Measurements from ENCODE around the gene HMG20B. TPM values are rescaled to one million over a fixed set of nuclear protein-coding genes. Genes with fewer than 3 reads are reported as not detected.

HMG20B gene
- total RNA-seq, 1 experiment from 2014 or later = 146 TPM

DNA sequence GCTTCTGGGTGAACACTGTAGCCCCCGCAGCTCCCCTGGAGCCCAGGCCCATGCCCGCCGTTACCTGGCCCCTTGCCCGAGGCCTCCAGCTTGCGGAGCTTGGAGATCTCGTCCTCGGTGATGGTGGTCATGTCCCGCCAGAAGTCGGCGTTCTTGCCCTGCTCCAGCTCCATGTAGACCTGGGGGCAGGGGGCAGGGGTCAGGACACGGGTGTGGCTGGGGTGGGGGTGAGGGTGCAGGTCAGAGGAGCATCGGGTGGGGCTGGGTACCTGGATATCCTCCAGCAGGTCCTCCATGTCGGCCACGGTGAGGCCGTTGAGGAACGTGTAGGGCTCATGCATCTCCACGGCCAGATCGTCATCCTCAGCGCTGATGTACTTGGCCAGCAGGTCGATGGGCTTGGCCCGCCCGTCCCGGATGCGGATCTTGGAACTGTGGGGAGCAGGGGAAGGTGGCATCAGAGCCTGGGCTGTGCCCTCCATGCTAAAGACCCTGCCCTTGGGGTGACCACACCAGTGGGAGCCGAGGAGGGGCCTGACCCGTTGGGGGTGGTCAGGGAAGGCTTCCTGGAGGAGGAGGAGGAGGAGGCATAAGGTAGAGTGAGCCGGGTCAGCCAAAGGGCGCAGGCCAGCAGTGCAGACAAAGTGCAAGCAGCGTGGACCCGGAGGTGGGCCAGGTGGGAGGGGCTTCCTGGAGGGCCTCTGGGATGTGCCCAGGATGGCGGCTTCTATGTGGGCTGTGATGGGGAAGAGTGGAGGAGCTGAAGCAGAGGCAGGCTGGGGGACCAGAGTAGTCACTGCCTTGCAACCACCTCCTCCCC is 46.3 kb downstream of the HMG20B start:
- H3K4me3 ChIP-seq (ENCODE audit: low read length) = no peak overlapping the region
- H3K36me3 ChIP-seq (ENCODE audit: low read depth, low read length) = no peaks in the 10 kb centered on the region; the same call in 1 of the 2 replicates
- H3K79me2 ChIP-seq (ENCODE audit: low read length) = peaks cover 3% of the 10 kb centered on the region; the same call in 1 of the 2 replicates
- no peak overlapping the region for H3K4me2 ChIP-seq (ENCODE audit: low read length)
- no peaks in the 10 kb centered on the region for H3K27me3 ChIP-seq (ENCODE audit: low read length)
- ChIA-PET POLR2A (ENCODE audit: unreplicated experiment) (no interaction called here), CTCF (no interaction called here)
- no peak overlapping the region for H2AFZ ChIP-seq (ENCODE audit: low read length)
- H3F3A ChIP-seq (ENCODE audit: low read length, unreplicated experiment) = no peaks in the 10 kb centered on the region
- H3K9me3 ChIP-seq (ENCODE audit: low read length) = no peaks in the 10 kb centered on the region
- no peak overlapping the region for H3K9ac ChIP-seq (ENCODE audit: low read length)
- DNase-seq (no peak), ATAC-seq (no peak)
- TF ChIP-seq EZH2 (IDR thresholded peaks at IDR 0.05; ENCODE audit: low read length, unreplicated experiment) = no peak
- TF ChIP-seq, protein P1, sequence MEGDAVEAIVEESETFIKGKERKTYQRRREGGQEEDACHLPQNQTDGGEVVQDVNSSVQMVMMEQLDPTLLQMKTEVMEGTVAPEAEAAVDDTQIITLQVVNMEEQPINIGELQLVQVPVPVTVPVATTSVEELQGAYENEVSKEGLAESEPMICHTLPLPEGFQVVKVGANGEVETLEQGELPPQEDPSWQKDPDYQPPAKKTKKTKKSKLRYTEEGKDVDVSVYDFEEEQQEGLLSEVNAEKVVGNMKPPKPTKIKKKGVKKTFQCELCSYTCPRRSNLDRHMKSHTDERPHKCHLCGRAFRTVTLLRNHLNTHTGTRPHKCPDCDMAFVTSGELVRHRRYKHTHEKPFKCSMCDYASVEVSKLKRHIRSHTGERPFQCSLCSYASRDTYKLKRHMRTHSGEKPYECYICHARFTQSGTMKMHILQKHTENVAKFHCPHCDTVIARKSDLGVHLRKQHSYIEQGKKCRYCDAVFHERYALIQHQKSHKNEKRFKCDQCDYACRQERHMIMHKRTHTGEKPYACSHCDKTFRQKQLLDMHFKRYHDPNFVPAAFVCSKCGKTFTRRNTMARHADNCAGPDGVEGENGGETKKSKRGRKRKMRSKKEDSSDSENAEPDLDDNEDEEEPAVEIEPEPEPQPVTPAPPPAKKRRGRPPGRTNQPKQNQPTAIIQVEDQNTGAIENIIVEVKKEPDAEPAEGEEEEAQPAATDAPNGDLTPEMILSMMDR (conservative IDR thresholded peaks at IDR 0.05; ENCODE audit: low read depth, low read length) = 0 out of 2 replicates have a peak, but pooled peaks have one; percentile 13
- no peak overlapping the region for H3K27ac ChIP-seq (ENCODE audit: low read length)
- BruUV-seq (replicated peaks) = no TSS peak
- H3K9me2 ChIP-seq (replicated peaks; ENCODE audit: low read length) = no peaks in the 10 kb centered on the region
- H4K20me1 ChIP-seq (ENCODE audit: low read length) = no peaks in the 10 kb centered on the region
- intact Hi-C loops (cut with micrococcal nuclease) = no loop called here
- H3K4me1 ChIP-seq (ENCODE audit: insufficient read depth, low read length) = no peaks in the 10 kb centered on the region

DNA sequence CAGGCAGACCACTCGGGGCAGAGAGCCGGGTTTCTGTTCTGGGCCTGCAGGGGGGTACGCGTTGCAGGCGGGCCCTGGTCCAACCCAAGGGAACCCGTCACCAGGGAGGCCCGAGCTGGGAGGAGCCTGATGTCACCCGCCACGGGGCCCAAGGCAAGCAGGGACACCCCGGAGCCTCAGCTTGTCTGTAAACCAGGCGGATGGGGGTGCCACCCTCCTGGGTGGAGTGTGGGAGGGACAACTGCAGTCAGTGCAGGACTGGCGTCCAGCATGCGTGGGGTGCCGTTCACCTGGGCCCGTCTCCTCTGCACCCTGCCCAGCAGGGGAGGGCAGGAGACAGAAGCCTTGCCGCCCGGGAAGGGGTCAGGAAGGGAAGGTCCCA is 46.9 kb downstream of the HMG20B start:
- DNase-seq (no peak), ATAC-seq (no peak)
- Histone ChIP-seq H3K9ac (ENCODE audit: low read length) (no peak overlapping the region), H3K9me3 (ENCODE audit: low read length) (no peaks in the 10 kb centered on the region), H3K4me2 (ENCODE audit: low read length) (no peak overlapping the region), H3K36me3 (ENCODE audit: low read depth, low read length) (no peaks in the 10 kb centered on the region; the same call in 1 of the 2 replicates), H3F3A (ENCODE audit: low read length, unreplicated experiment) (no peaks in the 10 kb centered on the region), H3K27ac (ENCODE audit: low read length) (no peak overlapping the region), H3K4me3 (ENCODE audit: low read length) (no peak overlapping the region), H4K20me1 (ENCODE audit: low read length) (no peaks in the 10 kb centered on the region), H2AFZ (ENCODE audit: low read length) (no peak overlapping the region), H3K27me3 (ENCODE audit: low read length) (no peaks in the 10 kb centered on the region), H3K9me2 (replicated peaks; ENCODE audit: low read length) (no peaks in the 10 kb centered on the region), H3K4me1 (ENCODE audit: insufficient read depth, low read length) (no peaks in the 10 kb centered on the region), H3K79me2 (ENCODE audit: low read length) (peaks cover 9% of the 10 kb centered on the region)
- TF ChIP-seq EZH2phosphoT487 (IDR thresholded peaks at IDR 0.05; ENCODE audit: borderline replicate concordance, low read length) (no peak), EZH2 (IDR thresholded peaks at IDR 0.05; ENCODE audit: low read length, unreplicated experiment) (no peak)
- TF ChIP-seq, protein P1 (conservative IDR thresholded peaks at IDR 0.05; ENCODE audit: low read depth, low read length) = no peak
- POLR2A ChIA-PET (ENCODE audit: unreplicated experiment) = no interaction called here
- no TSS peak for BruUV-seq (replicated peaks)
- intact Hi-C loops (cut with micrococcal nuclease) = no loop called here
- CTCF ChIA-PET = no interaction called here

DNA sequence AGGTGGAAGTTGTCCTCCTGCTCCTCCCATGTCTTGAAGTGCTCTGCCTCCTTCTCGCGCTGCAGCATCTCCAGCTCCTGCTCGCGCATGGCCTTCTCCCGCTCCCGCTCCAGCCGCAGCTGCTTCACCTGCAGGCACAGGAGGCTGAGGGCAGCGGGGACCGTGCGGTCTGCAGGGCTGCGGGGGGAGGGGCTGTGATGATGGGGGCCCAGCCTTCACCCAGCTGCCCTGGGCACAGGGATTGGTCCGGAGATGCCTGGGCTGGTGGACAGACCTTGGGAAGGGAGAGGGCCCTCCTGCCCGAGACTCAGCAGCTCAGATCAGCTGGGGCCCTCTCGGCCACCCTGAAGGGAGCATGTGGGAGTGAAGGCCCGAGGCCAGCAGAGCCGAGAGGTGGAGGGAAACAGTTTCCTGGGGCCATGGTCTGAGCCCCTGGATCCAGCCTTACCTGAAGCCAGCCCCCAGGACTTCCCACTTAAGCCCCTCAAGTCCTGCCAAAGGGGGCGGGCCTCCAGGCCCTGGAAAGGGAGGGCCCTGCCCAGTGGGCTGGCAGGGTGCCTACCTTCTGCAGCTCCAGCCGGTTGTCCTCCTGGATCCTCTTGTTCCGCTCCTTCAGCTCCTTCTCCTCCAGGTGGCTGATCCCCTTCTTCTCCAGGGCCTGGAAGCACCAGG is 47.5 kb downstream of the HMG20B start:
- POLR2A ChIA-PET (ENCODE audit: unreplicated experiment) = no interaction called here
- H3K4me1 ChIP-seq (ENCODE audit: insufficient read depth, low read length) = peaks cover 4% of the 10 kb centered on the region; the same call in 1 of the 2 replicates
- H3F3A ChIP-seq (ENCODE audit: low read length, unreplicated experiment) = no peaks in the 10 kb centered on the region
- no peaks in the 10 kb centered on the region for H3K9me3 ChIP-seq (ENCODE audit: low read length)
- CTCF ChIA-PET = no interaction called here
- H3K27me3 ChIP-seq (ENCODE audit: low read length) = no peaks in the 10 kb centered on the region
- H3K27ac ChIP-seq (ENCODE audit: low read length) = no peak overlapping the region
- no peak for ATAC-seq
- no peaks in the 10 kb centered on the region for H4K20me1 ChIP-seq (ENCODE audit: low read length)
- H3K36me3 ChIP-seq (ENCODE audit: low read depth, low read length) = no peaks in the 10 kb centered on the region; the same call in 1 of the 2 replicates
- H3K4me3 ChIP-seq (ENCODE audit: low read length) = no peak overlapping the region
- BruUV-seq (replicated peaks) = no TSS peak
- H3K79me2 ChIP-seq (ENCODE audit: low read length) = peaks cover 15% of the 10 kb centered on the region
- intact Hi-C loops (cut with micrococcal nuclease) = no loop called here
- no peak overlapping the region for H3K9ac ChIP-seq (ENCODE audit: low read length)
- H3K9me2 ChIP-seq (replicated peaks; ENCODE audit: low read length) = no peaks in the 10 kb centered on the region
- TF ChIP-seq, protein P1 (conservative IDR thresholded peaks at IDR 0.05; ENCODE audit: low read depth, low read length) = no peak
- no peak for TF ChIP-seq EZH2phosphoT487 (IDR thresholded peaks at IDR 0.05; ENCODE audit: borderline replicate concordance, low read length)
- TF ChIP-seq EZH2 (IDR thresholded peaks at IDR 0.05; ENCODE audit: low read length, unreplicated experiment) = no peak
- no peak overlapping the region for H2AFZ ChIP-seq (ENCODE audit: low read length)
- no peak overlapping the region for H3K4me2 ChIP-seq (ENCODE audit: low read length)
- DNase-seq = no peak

Data from PC-3 (cell line).